Mesodermal cell (in vitro differentiated cells): ENCODE measurements around the gene PCDH15.
A peak's percentile ranks its signal among the peaks of the same experiment; 100 is the strongest.

ENCODE experiments used
- H3K27ac ChIP-seq: 2 replicates; pipeline ENCODE4 v1.7.0; 2013; ENCODE audit warnings: mild to moderate bottlenecking, low read depth, low read length, moderate library complexity; ENCODE audit not compliant: severe bottlenecking
- H3K36me3 ChIP-seq: 2 replicates; pipeline ENCODE4 v1.7.1; 2013; ENCODE audit warnings: mild to moderate bottlenecking, low read length, moderate library complexity; ENCODE audit not compliant: control insufficient read depth, insufficient read depth
- H3K4me1 ChIP-seq: one replicate; pipeline ENCODE4 v1.7.1; 2013; ENCODE audit warnings: mild to moderate bottlenecking, low read length; ENCODE audit not compliant: insufficient read depth, control insufficient read depth, poor library complexity, severe bottlenecking
- H3K4me3 ChIP-seq: 2 replicates; pipeline ENCODE4 v1.7.0; 2013; ENCODE audit warnings: low read length, control low read depth, mild to moderate bottlenecking; ENCODE audit not compliant: insufficient read depth, poor library complexity, severe bottlenecking; ENCODE audit errors: extremely low read depth
- H3K9me3 ChIP-seq: 2 replicates; pipeline ENCODE4 v1.7.1; 2013; ENCODE audit warnings: mild to moderate bottlenecking, low read length, moderate library complexity; ENCODE audit not compliant: control insufficient read depth
- WGBS, 2 experiments: methylation state at CpG; one replicate each; pipeline ENCODE4 v1.1.5; 2013; ENCODE audit warnings: missing lambda C conversion rate in 2 of 2; ENCODE audit not compliant: insufficient coverage in 2 of 2; 5-methylcytosine and 5-hydroxymethylcytosine counted together

PCDH15 gene

GRCh38 chr10:54091237-54091636 is 709.8 kb downstream of the PCDH15 start:
- no peaks in the 10 kb centered on the region for H3K9me3 ChIP-seq
- no peak overlapping the region for H3K27ac ChIP-seq
- 100% methylated on average over 1 of the region's 2 CpGs; no CpG with 5 or more reads in 1 of the 2 experiments for WGBS, 2 experiments
- H3K36me3 ChIP-seq, result no peaks in the 10 kb centered on the region
- H3K4me1 ChIP-seq, result no peaks in the 10 kb centered on the region
- H3K4me3 ChIP-seq, result no peak overlapping the region

- 44 to 80% methylated on average over 1 of the region's 2 CpGs for whole genome bisulfite sequencing, 2 experiments
- Histone ChIP-seq H3K4me1 (no peaks in the 10 kb centered on the region), H3K27ac (peak overlapping the region; percentile 82), H3K36me3 (no peaks in the 10 kb centered on the region), H3K9me3 (no peaks in the 10 kb centered on the region), H3K4me3 (no peak overlapping the region)
Observed at GRCh38 chr10:54081950-54082349, 719.1 kb downstream of the PCDH15 start.

GRCh38 chr10:54067361-54067760 is 733.7 kb downstream of the PCDH15 start:
- H3K36me3 ChIP-seq, result no peaks in the 10 kb centered on the region
- WGBS, 2 experiments, result 100% methylated on average over 1 of the region's 1 CpG; no CpG with 5 or more reads in 1 of the 2 experiments
- H3K4me3 ChIP-seq, result no peak overlapping the region
- no peak overlapping the region for H3K27ac ChIP-seq
- no peaks in the 10 kb centered on the region for H3K4me1 ChIP-seq
- H3K9me3 ChIP-seq, result no peaks in the 10 kb centered on the region

- H3K27ac ChIP-seq, result no peak overlapping the region
- H3K36me3 ChIP-seq, result no peaks in the 10 kb centered on the region
- no peak overlapping the region for H3K4me3 ChIP-seq
Observed at GRCh38 chr10:54066646-54067045, 734.4 kb downstream of the PCDH15 start.

GRCh38 chr10:54065106-54065505 is 735.9 kb downstream of the PCDH15 start:
- H3K4me1 ChIP-seq, result no peaks in the 10 kb centered on the region
- H3K9me3 ChIP-seq, result no peaks in the 10 kb centered on the region
- no peak overlapping the region for H3K27ac ChIP-seq
- no peak overlapping the region for H3K4me3 ChIP-seq
- no peaks in the 10 kb centered on the region for H3K36me3 ChIP-seq

More at GRCh38 chr10:54066646-54067045, 734.4 kb downstream of the PCDH15 start:
- H3K4me1 ChIP-seq, result no peaks in the 10 kb centered on the region
- H3K9me3 ChIP-seq, result no peaks in the 10 kb centered on the region

- 80 to 93% methylated on average over 1 to 5 of the region's 5 CpGs for WGBS, 2 experiments
- no peaks in the 10 kb centered on the region for H3K4me1 ChIP-seq
- no peaks in the 10 kb centered on the region for H3K36me3 ChIP-seq
- H3K4me3 ChIP-seq, result no peak overlapping the region
- H3K27ac ChIP-seq, result no peak overlapping the region
- no peaks in the 10 kb centered on the region for H3K9me3 ChIP-seq
Observed at GRCh38 chr10:54064215-54064614, 736.8 kb downstream of the PCDH15 start.

- WGBS, 2 experiments, result 95 to 97% methylated on average over 13 to 14 of the region's 14 CpGs
- Histone ChIP-seq H3K36me3 (no peaks in the 10 kb centered on the region), H3K4me3 (no peak overlapping the region), H3K9me3 (no peaks in the 10 kb centered on the region), H3K4me1 (no peaks in the 10 kb centered on the region), H3K27ac (no peak overlapping the region)
Observed at GRCh38 chr10:54063514-54063913, 737.5 kb downstream of the PCDH15 start.

- Histone ChIP-seq H3K4me3 (no peak overlapping the region), H3K9me3 (no peaks in the 10 kb centered on the region), H3K4me1 (no peaks in the 10 kb centered on the region), H3K27ac (no peak overlapping the region), H3K36me3 (no peaks in the 10 kb centered on the region)
- 79 to 96% methylated on average over 3 of the region's 5 CpGs for WGBS, 2 experiments
Observed at GRCh38 chr10:54060572-54060971, 740.5 kb downstream of the PCDH15 start.

- Histone ChIP-seq H3K4me1 (no peaks in the 10 kb centered on the region), H3K9me3 (no peaks in the 10 kb centered on the region), H3K4me3 (no peak overlapping the region), H3K27ac (no peak overlapping the region), H3K36me3 (no peaks in the 10 kb centered on the region)
- 89 to 100% methylated on average over 2 of the region's 2 CpGs for WGBS, 2 experiments
Observed at GRCh38 chr10:54057357-54057756, 743.7 kb downstream of the PCDH15 start.

- Histone ChIP-seq H3K9me3 (no peaks in the 10 kb centered on the region), H3K4me1 (no peaks in the 10 kb centered on the region), H3K27ac (no peak overlapping the region), H3K4me3 (no peak overlapping the region), H3K36me3 (no peaks in the 10 kb centered on the region)
- no CpG with 5 or more reads among the region's 5 CpGs for WGBS, 2 experiments
Observed at GRCh38 chr10:54026340-54026739, 774.7 kb downstream of the PCDH15 start.

- 100% methylated on average over 1 of the region's 1 CpG for WGBS, 2 experiments
Observed at GRCh38 chr10:54011117-54011516, 789.9 kb downstream of the PCDH15 start.

More at GRCh38 chr10:54011117-54011516, 789.9 kb downstream of the PCDH15 start:
- H3K4me1 ChIP-seq, result no peaks in the 10 kb centered on the region
- H3K4me3 ChIP-seq, result no peak overlapping the region
- no peak overlapping the region for H3K27ac ChIP-seq
- no peaks in the 10 kb centered on the region for H3K9me3 ChIP-seq
- no peaks in the 10 kb centered on the region for H3K36me3 ChIP-seq
